Activated CD4-positive, alpha-beta T cell treated with anti-CD3 and anti-CD28 coated beads for 36 hours (primary cell): ENCODE data around the gene NDRG2. TPM values are rescaled to one million over a fixed set of nuclear protein-coding genes. Genes with fewer than 3 reads are reported as not detected.
"Not testable (repeated sequence)": the region's sequence is repeated elsewhere in the genome, so short reads cannot be mapped to it uniquely, and the experiment has no call there.

Source experiments
- ATAC-seq: fragments of 200-7000 bp; cut with Tn5 transposase; one replicate; pipeline ENCODE4 v1.10.0; 2021; ENCODE audit warnings: mild to moderate bottlenecking, moderate library complexity
- CTCF ChIA-PET: fragments of 350-600 bp; sonication (Branson Sonifier 250); formaldehyde crosslinking; loops from one replicate; lab custom pipeline; 2021; ENCODE audit warnings: antibody characterized with exemption; lab: Charles Lee
- POLR2A ChIA-PET: fragments of 350-600 bp; sonication (Branson Sonifier 250); formaldehyde crosslinking; loops from one replicate; lab custom pipeline; 2021; ENCODE audit warnings: antibody characterized with exemption, inconsistent platforms; lab: Charles Lee
- DNase-seq: peaks from one replicate; pipeline ENCODE4 v3.0.0-alpha.2; 2020
- H3K27ac Mint-ChIP-seq: one replicate; pipeline ENCODE4 v1.8.0; 2021; ENCODE audit warnings: mixed read lengths
- H3K27me3 Mint-ChIP-seq: one replicate; pipeline ENCODE4 v1.8.0; 2021; ENCODE audit warnings: mixed read lengths
- H3K36me3 Mint-ChIP-seq: one replicate; pipeline ENCODE4 v1.8.0; 2021; ENCODE audit warnings: low read depth, mixed read lengths
- H3K4me1 Mint-ChIP-seq: one replicate; pipeline ENCODE4 v1.8.0; 2021; ENCODE audit warnings: mixed read lengths
- H3K4me3 Mint-ChIP-seq: one replicate; pipeline ENCODE4 v1.8.0; 2021; ENCODE audit warnings: mild to moderate bottlenecking, moderate library complexity, mixed read lengths
- H3K9me3 Mint-ChIP-seq: one replicate; pipeline ENCODE4 v1.8.0; 2021; ENCODE audit warnings: low read depth, mixed read lengths
- intact Hi-C, 2 experiments: fragments of 100-400 bp; cut with DNase I in 1 of 2; cut with micrococcal nuclease in 1 of 2; formaldehyde crosslinking; loops; one replicate each; pipeline versions ENCODE4 v1.14.2 to v1.15.1; 2022 to 2024; cut with DNase I, micrococcal nuclease
- total RNA-seq, 2 experiments: library from RNA; stranded (reverse); gene quantifications; one replicate each; pipeline ENCODE4 v1.2.3, GENCODE V29; 2021

The NDRG2 gene
- total RNA-seq, 2 experiments from 2014 or later, result 5.5 to 7.0 TPM

- intact Hi-C loops, result no loop called here
- H3K4me1 Mint-ChIP-seq, result peaks cover 6% of the 10 kb centered on the region
- peaks cover 5% of the 10 kb centered on the region for H3K27me3 Mint-ChIP-seq
- no peak overlapping the region for H3K27ac Mint-ChIP-seq
- POLR2A ChIA-PET, result no interaction called here
- no peaks in the 10 kb centered on the region for H3K36me3 Mint-ChIP-seq
- no peak for DNase-seq
- H3K9me3 Mint-ChIP-seq, result no peaks in the 10 kb centered on the region
- ATAC-seq, result no peak
- no peak overlapping the region for H3K4me3 Mint-ChIP-seq
- CTCF ChIA-PET, result interaction anchor here (1.0 to 3.0 kb wide), 3 partner anchors 11 to 39 kb away, joined by 3 to 24 read pairs (median 6); no protein-coding TSS in a partner anchor
Observed at GRCh38 chr14:21042918-21043317, 18.1 kb upstream of the NDRG2 start.

GRCh38 chr14:21041676-21042433 lies 17.0 kb upstream of the NDRG2 start, which contains the start of gene RNASE7:
Gene RNASE7, plus strand, starts transcription at chr14:21042362. Its CDS starts 631 bp downstream, at chr14:21042993.
- no peak within 1 kb of the TSS for H3K4me3 Mint-ChIP-seq
- ATAC-seq, result no peak
- CTCF ChIA-PET, result interaction anchor here (0.8 to 3.9 kb wide), 4 partner anchors 8 to 168 kb away, joined by 4 to 84 read pairs (median 10); no protein-coding TSS in a partner anchor
- H3K27ac Mint-ChIP-seq, result no peak within 1 kb of the TSS
- POLR2A ChIA-PET, result no interaction called here
- H3K27me3 Mint-ChIP-seq, result peaks cover 5% of the 10 kb centered on the region
- no peak for DNase-seq
- H3K36me3 Mint-ChIP-seq, result no peaks in the 10 kb centered on the region
- H3K4me1 Mint-ChIP-seq, result peaks cover 6% of the 10 kb centered on the region
- no peaks in the 10 kb centered on the region for H3K9me3 Mint-ChIP-seq
- intact Hi-C loops, result loop anchor here in 1 of 2 experiments (2.0 kb wide), 1 partner anchor 185 kb away; no protein-coding TSS in a partner anchor

- DNase-seq, H3K4me3 Mint-ChIP-seq, H3K4me1 Mint-ChIP-seq, H3K9me3 Mint-ChIP-seq, H3K27ac Mint-ChIP-seq, H3K36me3 Mint-ChIP-seq, H3K27me3 Mint-ChIP-seq, POLR2A ChIA-PET, ATAC-seq: not testable (repeated sequence)
- intact Hi-C loops, result loop anchor here (1.0 to 2.0 kb wide), 2 partner anchors 27 to 184 kb away; no protein-coding TSS in a partner anchor
- CTCF ChIA-PET, result interaction anchor here (0.8 to 3.9 kb wide), 8 partner anchors 8 to 168 kb away, joined by 3 to 84 read pairs (median 4); no protein-coding TSS in a partner anchor
Observed at GRCh38 chr14:21040941-21041340, 16.1 kb upstream of the NDRG2 start.

- H3K36me3 Mint-ChIP-seq, result no peaks in the 10 kb centered on the region
- H3K4me1 Mint-ChIP-seq, result peaks cover 6% of the 10 kb centered on the region
- no peak for ATAC-seq
- intact Hi-C loops, result loop anchor here (1.0 to 2.0 kb wide), 2 partner anchors 26 to 184 kb away; no protein-coding TSS in a partner anchor
- no peak overlapping the region for H3K4me3 Mint-ChIP-seq
- peaks cover 5% of the 10 kb centered on the region for H3K27me3 Mint-ChIP-seq
- no peak overlapping the region for H3K27ac Mint-ChIP-seq
- DNase-seq, result no peak
- ChIA-PET CTCF (interaction anchor here (0.7 to 3.9 kb wide), 13 partner anchors 10 to 69 kb away, joined by 3 to 84 read pairs (median 5); no protein-coding TSS in a partner anchor), POLR2A (interaction anchor here (0.6 kb wide), 1 partner anchor 26 kb away, joined by 7 read pairs; no protein-coding TSS in a partner anchor)
- H3K9me3 Mint-ChIP-seq, result no peaks in the 10 kb centered on the region
Observed at GRCh38 chr14:21040370-21040925, 15.6 kb upstream of the NDRG2 start.

- POLR2A ChIA-PET, result interaction anchor here (0.6 kb wide), 1 partner anchor 26 kb away, joined by 7 read pairs; no protein-coding TSS in a partner anchor
- intact Hi-C loops, result loop anchor here (1.0 to 2.0 kb wide), 2 partner anchors 25 to 183 kb away; no protein-coding TSS in a partner anchor
- no peak overlapping the region for H3K27ac Mint-ChIP-seq
- H3K27me3 Mint-ChIP-seq, result peaks cover 5% of the 10 kb centered on the region
- no peak overlapping the region for H3K4me3 Mint-ChIP-seq
- CTCF ChIA-PET, result interaction anchor here (0.6 to 3.9 kb wide), 15 partner anchors 10 to 68 kb away, joined by 3 to 84 read pairs (median 4); no protein-coding TSS in a partner anchor
- DNase-seq (peak; percentile 29), ATAC-seq (peak; percentile 75)
- H3K4me1 Mint-ChIP-seq, result peaks cover 6% of the 10 kb centered on the region
- H3K36me3 Mint-ChIP-seq, result no peaks in the 10 kb centered on the region
- no peaks in the 10 kb centered on the region for H3K9me3 Mint-ChIP-seq
Observed at GRCh38 chr14:21039585-21040369, 14.9 kb upstream of the NDRG2 start.

- no peaks in the 10 kb centered on the region for H3K9me3 Mint-ChIP-seq
- intact Hi-C loops, result no loop called here
- H3K27me3 Mint-ChIP-seq, result peaks cover 5% of the 10 kb centered on the region
- POLR2A ChIA-PET, result no interaction called here
- ATAC-seq (no peak), DNase-seq (no peak)
- no peaks in the 10 kb centered on the region for H3K36me3 Mint-ChIP-seq
- H3K4me1 Mint-ChIP-seq, result no peaks in the 10 kb centered on the region
- CTCF ChIA-PET, result interaction anchor here (2.4 to 3.9 kb wide), 3 partner anchors 11 to 26 kb away, joined by 12 to 84 read pairs (median 16); no protein-coding TSS in a partner anchor
- H3K4me3 Mint-ChIP-seq, result no peak overlapping the region
- no peak overlapping the region for H3K27ac Mint-ChIP-seq
Observed at GRCh38 chr14:21038441-21039422, 13.9 kb upstream of the NDRG2 start.

- CTCF ChIA-PET, result interaction anchor here (0.8 to 1.2 kb wide), 3 partner anchors 22 to 66 kb away, joined by 3 to 4 read pairs (median 4); no protein-coding TSS in a partner anchor
- no peaks in the 10 kb centered on the region for H3K27me3 Mint-ChIP-seq
- no peaks in the 10 kb centered on the region for H3K36me3 Mint-ChIP-seq
- ATAC-seq, result no peak
- H3K27ac Mint-ChIP-seq, result no peak overlapping the region
- H3K4me1 Mint-ChIP-seq, result no peaks in the 10 kb centered on the region
- H3K4me3 Mint-ChIP-seq, result no peak overlapping the region
- POLR2A ChIA-PET, result interaction anchor here (0.6 kb wide), 1 partner anchor 10 kb away, joined by 3 read pairs; no protein-coding TSS in a partner anchor
- intact Hi-C loops, result no loop called here
- no peak for DNase-seq
- H3K9me3 Mint-ChIP-seq, result no peaks in the 10 kb centered on the region
Observed at GRCh38 chr14:21037156-21037555, 12.3 kb upstream of the NDRG2 start.

- H3K27me3 Mint-ChIP-seq, result no peaks in the 10 kb centered on the region
- H3K4me3 Mint-ChIP-seq, result no peak overlapping the region
- ChIA-PET CTCF (interaction anchor here (1.2 to 3.0 kb wide), 3 partner anchors 22 to 28 kb away, joined by 3 to 17 read pairs (median 3); no protein-coding TSS in a partner anchor), POLR2A (interaction anchor here (0.6 kb wide), 2 partner anchors 9 to 450 kb away, joined by 3 read pairs; no protein-coding TSS in a partner anchor)
- intact Hi-C loops, result loop anchor here in 1 of 2 experiments (1.0 kb wide), 1 partner anchor 21 kb away; no protein-coding TSS in a partner anchor
- H3K27ac Mint-ChIP-seq, result no peak overlapping the region
- DNase-seq (peak; percentile 11), ATAC-seq (peak; percentile 47)
- no peaks in the 10 kb centered on the region for H3K36me3 Mint-ChIP-seq
- H3K9me3 Mint-ChIP-seq, result no peaks in the 10 kb centered on the region
- no peaks in the 10 kb centered on the region for H3K4me1 Mint-ChIP-seq
Observed at GRCh38 chr14:21036751-21037150, 11.9 kb upstream of the NDRG2 start.

- Mint-ChIP-seq H3K27me3 (no peaks in the 10 kb centered on the region), H3K9me3 (no peaks in the 10 kb centered on the region), H3K27ac (no peak within 1 kb of the TSS), H3K36me3 (no peaks in the 10 kb centered on the region), H3K4me3 (no peak within 1 kb of the TSS), H3K4me1 (no peaks in the 10 kb centered on the region)
- intact Hi-C loops, result no loop called here
- DNase-seq (no peak), ATAC-seq (no peak)
- CTCF ChIA-PET, result interaction anchor here (1.3 to 3.0 kb wide), 3 partner anchors 13 to 58 kb away, joined by 3 to 17 read pairs (median 8); no protein-coding TSS in a partner anchor
- POLR2A ChIA-PET, result interaction anchor here (0.6 kb wide), 1 partner anchor 64 kb away, joined by 5 read pairs; no protein-coding TSS in a partner anchor
Observed at GRCh38 chr14:21034707-21035106, 9.8 kb upstream of the NDRG2 start, which contains the start of gene RNASE13. Gene RNASE13, minus strand, starts transcription at chr14:21034807. Its CDS starts 519 bp downstream, at chr14:21034288.
